ENCODE measurements around the gene RSL24D1.
A peak's percentile ranks its signal among the peaks of the same experiment; 100 is the strongest.
"Not testable (repeated sequence)": the region's sequence is repeated elsewhere in the genome, so short reads cannot be mapped to it uniquely, and the experiment has no call there.

RSL24D1 gene

GRCh38 chr15:55204464-55204863 is 7.7 kb upstream of the RSL24D1 start:
- DNase-seq = no peak

GRCh38 chr15:55202206-55202605 is 5.5 kb upstream of the RSL24D1 start:
- no peak for DNase-seq

GRCh38 chr15:55198706-55199105 is 2.0 kb upstream of the RSL24D1 start:
- DNase-seq = no peak

- no peak for DNase-seq
These were observed 978 bp upstream of the RSL24D1 start for GRCh38 chr15:55197719-55198118.

GRCh38 chr15:55197362-55197705 is 593 bp upstream of the RSL24D1 start:
- DNase-seq = peak; percentile 15

GRCh38 chr15:55195996-55196395 is 745 bp downstream of the RSL24D1 start:
- DNase-seq = no peak

GRCh38 chr15:55194256-55194655 is 2.5 kb downstream of the RSL24D1 start:
- DNase-seq = no peak

GRCh38 chr15:55186331-55186730 is 10.4 kb downstream of the RSL24D1 start:
- no peak for DNase-seq

GRCh38 chr15:55183679-55184078 is 13.1 kb downstream of the RSL24D1 start:
- no peak for DNase-seq

- no peak for DNase-seq
These were observed 17.6 kb downstream of the RSL24D1 start for GRCh38 chr15:55179141-55179540.

GRCh38 chr15:55170361-55170760 is 26.4 kb downstream of the RSL24D1 start:
- no peak for DNase-seq

- DNase-seq = peak; percentile 65
These were observed 28.3 kb downstream of the RSL24D1 start for GRCh38 chr15:55168350-55168974.

GRCh38 chr15:55164284-55164683 is 32.5 kb downstream of the RSL24D1 start:
- no peak for DNase-seq

GRCh38 chr15:55151631-55152030 is 45.1 kb downstream of the RSL24D1 start:
- no peak for DNase-seq

GRCh38 chr15:55143132-55143531 is 53.6 kb downstream of the RSL24D1 start:
- DNase-seq = not testable (repeated sequence)

GRCh38 chr15:55133972-55134371 is 62.8 kb downstream of the RSL24D1 start:
- DNase-seq = no peak

GRCh38 chr15:55132672-55133071 is 64.1 kb downstream of the RSL24D1 start:
- DNase-seq = no peak

All from CD4-positive, alpha-beta T cell treated with Interleukin-6 for 4 hours (primary cell).